HG03064 (cell line): ENCODE results near the gene PLPP7.

Experiments used
- ATAC-seq: cut with Tn5 transposase; IDR thresholded peaks from one replicate; pipeline ENCODE4 v1.9.1; 2021; ENCODE audit warnings: low read depth; ENCODE audit not compliant: unreplicated experiment

PLPP7 gene

GRCh38 chr9:131302244-131303075 is 12.9 kb downstream of the PLPP7 start:
- ATAC-seq: no peak

- ATAC-seq: no peak
Measured at GRCh38 chr9:131303381-131304321, 14.1 kb downstream of the PLPP7 start.

- ATAC-seq: no peak
Measured at GRCh38 chr9:131304676-131305355, 15.3 kb downstream of the PLPP7 start.

- no peak for ATAC-seq
Measured at GRCh38 chr9:131306397-131307004, 17.0 kb downstream of the PLPP7 start.

GRCh38 chr9:131307974-131308373 is 18.5 kb downstream of the PLPP7 start:
- no peak for ATAC-seq

- no peak for ATAC-seq
Measured at GRCh38 chr9:131308452-131308851, 18.9 kb downstream of the PLPP7 start.

- no peak for ATAC-seq
Measured at GRCh38 chr9:131308906-131309529, 19.5 kb downstream of the PLPP7 start.

GRCh38 chr9:131309530-131310276 is 20.2 kb downstream of the PLPP7 start:
- ATAC-seq: no peak

GRCh38 chr9:131310833-131311554 is 21.5 kb downstream of the PLPP7 start:
- ATAC-seq: no peak

- ATAC-seq: no peak
Measured at GRCh38 chr9:131312246-131312645, 22.7 kb downstream of the PLPP7 start.

- no peak for ATAC-seq
Measured at GRCh38 chr9:131312822-131313770, 23.6 kb downstream of the PLPP7 start.

- no peak for ATAC-seq
Measured at GRCh38 chr9:131318231-131319085, 28.9 kb downstream of the PLPP7 start.

- no peak for ATAC-seq
Measured at GRCh38 chr9:131319486-131319885, 30.0 kb downstream of the PLPP7 start.

- no peak for ATAC-seq
Measured at GRCh38 chr9:131320031-131320685, 30.6 kb downstream of the PLPP7 start.

- no peak for ATAC-seq
Measured at GRCh38 chr9:131323629-131324028, 34.1 kb downstream of the PLPP7 start.
